Measurements from ENCODE around the gene INVS.

Gene INVS

GRCh38 chr9:100281676-100282387 lies 182.8 kb downstream of the INVS start:
- in situ Hi-C loops (cut with HindIII; ENCODE audit: low sequenced_read_pairs) = no loop called here
- no peak for TF ChIP-seq CTCF (IDR thresholded peaks at IDR 0.05; ENCODE audit: low read depth, low read length)

GRCh38 chr9:100282388-100282719 lies 183.3 kb downstream of the INVS start:
- DNase-seq (ENCODE audit: low read depth, low spot score) = no peak
- in situ Hi-C loops (cut with HindIII; ENCODE audit: low sequenced_read_pairs) = no loop called here
- H3K4me3 ChIP-seq (ENCODE audit: low read depth, low read length) = no peak overlapping the region
- TF ChIP-seq CTCF (IDR thresholded peaks at IDR 0.05; ENCODE audit: low read depth, low read length) = no peak

More at GRCh38 chr9:100281676-100282387, 182.8 kb downstream of the INVS start:
- DNase-seq (ENCODE audit: low read depth, low spot score) = no peak
- no peak overlapping the region for H3K4me3 ChIP-seq (ENCODE audit: low read depth, low read length)

GRCh38 chr9:100284247-100284646 lies 185.2 kb downstream of the INVS start:
- in situ Hi-C loops (cut with HindIII; ENCODE audit: low sequenced_read_pairs) = no loop called here
- TF ChIP-seq CTCF (IDR thresholded peaks at IDR 0.05; ENCODE audit: low read depth, low read length) = no peak
- no peak for DNase-seq (ENCODE audit: low read depth, low spot score)
- H3K4me3 ChIP-seq (ENCODE audit: low read depth, low read length) = no peak overlapping the region

- TF ChIP-seq CTCF (IDR thresholded peaks at IDR 0.05; ENCODE audit: low read depth, low read length) = no peak
- no peak overlapping the region for H3K4me3 ChIP-seq (ENCODE audit: low read depth, low read length)
- in situ Hi-C loops (cut with HindIII; ENCODE audit: low sequenced_read_pairs) = no loop called here
- no peak for DNase-seq (ENCODE audit: low read depth, low spot score)
Measured at GRCh38 chr9:100285080-100285479, 186.0 kb downstream of the INVS start.

GRCh38 chr9:100285601-100286000 lies 186.6 kb downstream of the INVS start:
- no peak for TF ChIP-seq CTCF (IDR thresholded peaks at IDR 0.05; ENCODE audit: low read depth, low read length)

GRCh38 chr9:100286257-100286656 lies 187.2 kb downstream of the INVS start:
- in situ Hi-C loops (cut with HindIII; ENCODE audit: low sequenced_read_pairs) = no loop called here

More at GRCh38 chr9:100285601-100286000, 186.6 kb downstream of the INVS start:
- in situ Hi-C loops (cut with HindIII; ENCODE audit: low sequenced_read_pairs) = no loop called here
- no peak overlapping the region for H3K4me3 ChIP-seq (ENCODE audit: low read depth, low read length)
- DNase-seq (ENCODE audit: low read depth, low spot score) = no peak

More at GRCh38 chr9:100286257-100286656, 187.2 kb downstream of the INVS start:
- DNase-seq (ENCODE audit: low read depth, low spot score) = no peak
- no peak for TF ChIP-seq CTCF (IDR thresholded peaks at IDR 0.05; ENCODE audit: low read depth, low read length)
- no peak overlapping the region for H3K4me3 ChIP-seq (ENCODE audit: low read depth, low read length)

Measured in astrocyte of the spinal cord (primary cell).